ENCODE results near the gene BANK1. TPM values are rescaled to one million over a fixed set of nuclear protein-coding genes. Genes with fewer than 3 reads are reported as not detected.

Gene BANK1
- total RNA-seq, 6 donors from 2014 or later: 7.6 to 29.3 (median 11.4) TPM

DNA sequence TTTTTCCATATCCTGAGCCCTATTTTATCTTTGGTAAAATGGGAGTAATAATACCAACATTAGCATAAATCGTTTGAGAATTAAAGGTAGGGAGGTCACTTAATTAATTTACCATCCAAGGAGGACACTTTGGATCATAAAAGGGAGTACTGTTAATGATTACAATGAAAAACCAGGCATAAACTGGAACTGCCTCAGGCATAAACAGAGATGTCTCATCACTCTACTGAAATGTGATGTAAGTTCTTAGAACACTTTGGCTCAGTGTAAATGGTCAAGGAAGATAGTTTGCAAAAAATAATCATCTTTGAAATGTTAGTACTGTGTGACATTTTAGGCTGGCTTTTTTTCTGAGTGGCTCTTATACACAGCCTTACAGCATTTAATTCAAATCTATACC, 286.1 kb downstream of the BANK1 start:
- no peak overlapping the region for H3K4me3 ChIP-seq
- H3K36me3 ChIP-seq: no peaks in the 10 kb centered on the region
- no peaks in the 10 kb centered on the region for H3K9me3 ChIP-seq
- H3K27me3 ChIP-seq: no peaks in the 10 kb centered on the region
- TF ChIP-seq EP300 (IDR thresholded peaks at IDR 0.05): no peak
- no peak for TF ChIP-seq POLR2AphosphoS5 (IDR thresholded peaks at IDR 0.05)
- TF ChIP-seq POLR2A (IDR thresholded peaks at IDR 0.05): no peak
- TF ChIP-seq, protein P1, sequence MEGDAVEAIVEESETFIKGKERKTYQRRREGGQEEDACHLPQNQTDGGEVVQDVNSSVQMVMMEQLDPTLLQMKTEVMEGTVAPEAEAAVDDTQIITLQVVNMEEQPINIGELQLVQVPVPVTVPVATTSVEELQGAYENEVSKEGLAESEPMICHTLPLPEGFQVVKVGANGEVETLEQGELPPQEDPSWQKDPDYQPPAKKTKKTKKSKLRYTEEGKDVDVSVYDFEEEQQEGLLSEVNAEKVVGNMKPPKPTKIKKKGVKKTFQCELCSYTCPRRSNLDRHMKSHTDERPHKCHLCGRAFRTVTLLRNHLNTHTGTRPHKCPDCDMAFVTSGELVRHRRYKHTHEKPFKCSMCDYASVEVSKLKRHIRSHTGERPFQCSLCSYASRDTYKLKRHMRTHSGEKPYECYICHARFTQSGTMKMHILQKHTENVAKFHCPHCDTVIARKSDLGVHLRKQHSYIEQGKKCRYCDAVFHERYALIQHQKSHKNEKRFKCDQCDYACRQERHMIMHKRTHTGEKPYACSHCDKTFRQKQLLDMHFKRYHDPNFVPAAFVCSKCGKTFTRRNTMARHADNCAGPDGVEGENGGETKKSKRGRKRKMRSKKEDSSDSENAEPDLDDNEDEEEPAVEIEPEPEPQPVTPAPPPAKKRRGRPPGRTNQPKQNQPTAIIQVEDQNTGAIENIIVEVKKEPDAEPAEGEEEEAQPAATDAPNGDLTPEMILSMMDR (IDR thresholded peaks at IDR 0.05): no peak
- ATAC-seq (ENCODE audit: low FRiP score in 2 of 2) (no peak), DNase-seq (no peak)
- no peaks in the 10 kb centered on the region for H3K4me1 ChIP-seq
- 70 to 79% methylated on average over 1 of the region's 1 CpG for WGBS, 2 donors
- H3K27ac ChIP-seq: no peak overlapping the region

DNA sequence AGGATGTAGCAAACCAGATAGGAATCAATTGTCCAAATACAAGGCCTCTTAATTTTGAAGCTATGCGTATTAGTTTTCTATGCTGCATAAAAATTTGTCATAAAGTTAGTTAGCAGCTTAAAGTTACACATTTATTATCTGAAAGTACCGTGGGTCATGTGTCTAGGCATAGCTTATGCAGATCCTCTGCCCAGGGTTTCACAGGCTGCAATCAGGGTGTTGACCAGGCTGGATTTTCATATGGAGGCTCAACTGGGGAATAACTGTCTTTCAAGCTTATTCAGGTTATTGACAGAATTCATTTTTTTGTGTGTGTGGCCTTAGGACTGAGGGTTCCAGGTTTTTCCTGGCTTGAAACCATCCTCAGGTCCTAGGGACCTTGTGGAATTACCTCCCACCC, 289.7 kb downstream of the BANK1 start:
- no peak for TF ChIP-seq POLR2AphosphoS5 (IDR thresholded peaks at IDR 0.05)
- TF ChIP-seq, protein P1 (IDR thresholded peaks at IDR 0.05): no peak
- TF ChIP-seq POLR2A (IDR thresholded peaks at IDR 0.05): no peak
- TF ChIP-seq EP300 (IDR thresholded peaks at IDR 0.05): no peak
- Histone ChIP-seq H3K27ac (no peak overlapping the region), H3K27me3 (no peaks in the 10 kb centered on the region), H3K9me3 (no peaks in the 10 kb centered on the region), H3K36me3 (no peaks in the 10 kb centered on the region), H3K4me3 (no peak overlapping the region), H3K4me1 (no peaks in the 10 kb centered on the region)
- ATAC-seq (ENCODE audit: low FRiP score in 2 of 2) (no peak), DNase-seq (no peak)
- 79 to 89% methylated on average over 2 of the region's 2 CpGs for WGBS, 2 donors

DNA sequence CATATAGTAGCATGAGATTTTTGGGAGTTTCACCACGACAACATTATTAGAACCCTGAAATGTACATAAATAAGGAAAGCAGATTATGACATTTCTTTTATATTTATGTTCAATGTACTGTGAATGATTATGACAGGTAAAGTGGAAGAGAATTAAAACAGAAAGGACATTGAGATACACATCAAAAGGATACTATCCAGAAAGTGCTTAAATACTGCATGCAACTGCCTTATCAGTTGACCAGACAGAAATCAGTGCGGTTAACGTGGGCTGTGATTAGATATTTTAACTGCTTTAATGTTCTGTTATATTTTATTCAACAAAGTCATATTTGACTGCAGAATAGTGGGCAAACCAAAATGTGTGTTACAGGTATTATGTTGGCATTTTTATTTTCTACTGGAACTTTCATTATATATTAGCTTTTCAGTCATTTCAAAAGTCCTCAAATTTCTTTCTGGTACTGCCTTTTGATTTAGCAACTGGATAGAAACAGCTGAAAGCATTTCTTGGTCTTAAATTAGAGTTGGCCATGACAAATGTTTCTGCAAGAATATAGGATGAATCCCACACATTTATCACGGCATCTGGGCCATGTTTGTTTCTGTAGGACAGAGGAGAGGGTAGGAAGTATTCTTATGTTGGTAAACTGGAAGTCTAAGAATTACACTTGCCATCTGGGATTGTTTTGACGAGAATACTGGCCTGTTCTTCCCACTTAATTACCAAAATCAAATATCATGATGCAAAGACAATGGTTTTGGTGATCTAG, 299.5 kb downstream of the BANK1 start:
- Histone ChIP-seq H3K4me3 (no peak overlapping the region), H3K36me3 (no peaks in the 10 kb centered on the region), H3K27ac (no peak overlapping the region), H3K4me1 (no peaks in the 10 kb centered on the region), H3K9me3 (no peaks in the 10 kb centered on the region), H3K27me3 (no peaks in the 10 kb centered on the region)
- no peak for TF ChIP-seq EP300 (IDR thresholded peaks at IDR 0.05)
- 80 to 82% methylated on average over 5 of the region's 5 CpGs for WGBS, 2 donors
- ATAC-seq (ENCODE audit: low FRiP score in 2 of 2) (no peak), DNase-seq (no peak)

DNA sequence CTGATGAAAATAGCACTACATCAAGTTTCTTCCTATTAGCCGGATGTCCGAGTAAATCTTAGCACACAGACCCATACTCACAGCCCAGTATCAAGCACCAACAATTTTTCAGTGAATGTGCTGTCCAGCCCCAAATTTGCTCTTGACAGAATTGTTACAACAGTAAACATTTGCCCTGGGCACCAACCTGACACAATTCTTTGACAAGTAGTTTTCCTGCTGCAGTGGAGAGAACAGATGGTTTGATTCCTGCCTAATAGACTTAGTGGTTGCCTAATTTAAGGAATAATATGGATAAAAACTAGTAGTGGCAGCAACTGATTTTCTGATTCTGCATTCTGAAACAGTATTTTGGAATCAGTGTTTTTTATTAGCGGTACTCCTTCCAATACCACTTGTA, 301.1 kb downstream of the BANK1 start:
- no peak for ATAC-seq (ENCODE audit: low FRiP score in 2 of 2)

DNA sequence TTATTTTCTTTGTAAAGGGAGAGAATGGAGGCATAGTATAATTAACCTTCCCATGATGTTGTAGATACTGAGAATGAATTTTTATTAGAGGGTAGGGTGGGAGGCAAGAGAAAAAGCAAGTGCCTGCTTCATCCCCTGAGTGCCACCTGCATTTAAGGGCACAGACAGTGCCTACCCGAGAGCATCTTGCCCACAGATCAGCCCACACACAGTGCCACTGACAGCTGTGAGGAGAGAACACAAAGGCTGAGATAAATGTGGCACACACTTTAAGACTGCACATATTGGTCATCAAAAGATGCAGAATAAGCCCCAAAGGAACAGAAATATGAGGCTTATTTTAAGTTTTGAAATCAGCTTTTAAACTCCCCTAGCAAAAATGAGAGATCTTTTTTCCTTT, 304.0 kb downstream of the BANK1 start:
- no peaks in the 10 kb centered on the region for H3K36me3 ChIP-seq
- no peak overlapping the region for H3K27ac ChIP-seq
- 47 to 75% methylated on average over 1 of the region's 1 CpG for WGBS, 2 donors

More for the DNA sequence above, 301.1 kb downstream of the BANK1 start:
- H3K4me3 ChIP-seq: no peak overlapping the region
- no peak overlapping the region for H3K27ac ChIP-seq
- DNase-seq: no peak
- no peaks in the 10 kb centered on the region for H3K9me3 ChIP-seq
- no peaks in the 10 kb centered on the region for H3K4me1 ChIP-seq
- 91 to 100% methylated on average over 3 of the region's 3 CpGs for WGBS, 2 donors
- H3K36me3 ChIP-seq: no peaks in the 10 kb centered on the region
- TF ChIP-seq POLR2A (IDR thresholded peaks at IDR 0.05) (no peak), POLR2AphosphoS5 (IDR thresholded peaks at IDR 0.05) (no peak), EP300 (IDR thresholded peaks at IDR 0.05) (no peak)
- TF ChIP-seq, protein P1 (IDR thresholded peaks at IDR 0.05): no peak
- H3K27me3 ChIP-seq: no peaks in the 10 kb centered on the region

More for the DNA sequence above, 304.0 kb downstream of the BANK1 start:
- DNase-seq: no peak
- H3K9me3 ChIP-seq: no peaks in the 10 kb centered on the region
- H3K27me3 ChIP-seq: no peaks in the 10 kb centered on the region
- TF ChIP-seq POLR2AphosphoS5 (IDR thresholded peaks at IDR 0.05): no peak
- TF ChIP-seq, protein P1 (IDR thresholded peaks at IDR 0.05): no peak
- no peak for TF ChIP-seq POLR2A (IDR thresholded peaks at IDR 0.05)
- no peak for TF ChIP-seq EP300 (IDR thresholded peaks at IDR 0.05)
- H3K4me1 ChIP-seq: no peaks in the 10 kb centered on the region
- H3K4me3 ChIP-seq: no peak overlapping the region
- ATAC-seq (ENCODE audit: low FRiP score in 2 of 2): no peak

Measured in upper lobe of left lung (tissue), 6 donors.